Ishikawa (cell line): ENCODE data around the gene UPP1.

Source experiments
- CEBPB ChIP-seq: IDR thresholded peaks from 2 replicates; pipeline ENCODE4 v1.6.1; 2012
- CREB1 ChIP-seq: IDR thresholded peaks from 2 replicates; pipeline ENCODE4 v1.6.1; 2012; ENCODE audit warnings: low read depth
- EP300 ChIP-seq: IDR thresholded peaks from 2 replicates; pipeline ENCODE4 v1.6.1; 2012; ENCODE audit warnings: borderline replicate concordance
- FOXM1 ChIP-seq: IDR thresholded peaks from 2 replicates; pipeline ENCODE4 v1.6.1; 2012; ENCODE audit warnings: low read depth, borderline replicate concordance
- RAD21 ChIP-seq: IDR thresholded peaks from 2 replicates; pipeline ENCODE4 v1.6.1; 2012; ENCODE audit warnings: low read depth
- REST ChIP-seq: IDR thresholded peaks from 2 replicates; pipeline ENCODE4 v1.6.1; 2012; ENCODE audit warnings: low read depth, mild to moderate bottlenecking
- TEAD4 ChIP-seq: IDR thresholded peaks from 2 replicates; pipeline ENCODE4 v1.6.1; 2012
- USF1 ChIP-seq: IDR thresholded peaks from 2 replicates; pipeline ENCODE4 v1.6.1; 2012
- YY1 ChIP-seq: IDR thresholded peaks from 2 replicates; pipeline ENCODE4 v1.6.1; 2012; ENCODE audit warnings: low read depth
- ZBTB7A ChIP-seq: IDR thresholded peaks from 2 replicates; pipeline ENCODE4 v1.6.1; 2012; ENCODE audit warnings: low read depth
- TF ChIP-seq, protein P1 (sequence below): IDR thresholded peaks from 2 replicates; pipeline ENCODE4 v1.6.1; 2012

GRCh38 chr7:48113275-48113674 is 24.2 kb downstream of the UPP1 start:
- no peak for TF ChIP-seq REST
- no peak for TF ChIP-seq CEBPB
- no peak for TF ChIP-seq YY1
- TF ChIP-seq FOXM1: no peak
- no peak for TF ChIP-seq CREB1
- no peak for TF ChIP-seq EP300
- TF ChIP-seq, protein P1, sequence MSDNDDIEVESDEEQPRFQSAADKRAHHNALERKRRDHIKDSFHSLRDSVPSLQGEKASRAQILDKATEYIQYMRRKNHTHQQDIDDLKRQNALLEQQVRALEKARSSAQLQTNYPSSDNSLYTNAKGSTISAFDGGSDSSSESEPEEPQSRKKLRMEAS: no peak
- no peak for TF ChIP-seq RAD21
- no peak for TF ChIP-seq USF1
- TF ChIP-seq ZBTB7A: no peak
- no peak for TF ChIP-seq TEAD4
